Coronary artery (tissue), 2 donors: ENCODE measurements around the gene PRPF19.
A peak's percentile ranks its signal among the peaks of the same experiment; 100 is the strongest.

Experiments used
- DNase-seq: peaks from one replicate; pipeline ENCODE4 v3.0.0-alpha.2; 2017; ENCODE audit warnings: low spot score
- H3K27ac ChIP-seq, 2 donors: fragments of 200-600 bp; sonication (generic); one replicate each; pipeline ENCODE4 v1.5.1; 2016 to 2019
- H3K4me3 ChIP-seq: fragments of 200-600 bp; sonication (generic); 2 replicates; pipeline ENCODE4 v1.5.1; 2016; ENCODE audit warnings: mild to moderate bottlenecking, moderate library complexity
- TF ChIP-seq, protein P1 (sequence below): fragments of 200-600 bp; sonication (generic); IDR thresholded peaks from one replicate; pipeline ENCODE4 v1.5.1; 2019; ENCODE audit warnings: antibody characterized with exemption

PRPF19 gene

DNA sequence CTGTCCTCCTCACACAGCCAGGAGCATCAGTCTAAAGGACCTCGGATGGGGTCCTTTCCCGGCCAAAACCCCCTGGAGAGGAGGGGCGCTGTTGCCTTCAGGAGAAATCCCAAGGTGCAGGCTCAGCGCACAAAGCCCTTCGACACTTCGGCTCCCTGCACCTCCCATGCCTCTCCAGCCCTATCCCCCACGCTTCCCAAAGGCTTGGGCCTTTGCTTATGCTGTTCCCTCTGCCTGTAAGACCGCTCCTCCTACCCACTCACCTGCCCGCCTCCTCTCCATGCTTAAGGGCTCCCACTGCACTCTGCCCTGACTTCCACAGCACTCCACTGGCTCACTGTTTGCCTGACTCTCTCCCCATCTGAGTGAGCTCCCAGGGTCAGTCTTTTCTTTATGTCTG, 32.1 kb upstream of the PRPF19 start:
- Histone ChIP-seq H3K27ac (no peak overlapping the region), H3K4me3 (no peak overlapping the region)
- TF ChIP-seq, protein P1, sequence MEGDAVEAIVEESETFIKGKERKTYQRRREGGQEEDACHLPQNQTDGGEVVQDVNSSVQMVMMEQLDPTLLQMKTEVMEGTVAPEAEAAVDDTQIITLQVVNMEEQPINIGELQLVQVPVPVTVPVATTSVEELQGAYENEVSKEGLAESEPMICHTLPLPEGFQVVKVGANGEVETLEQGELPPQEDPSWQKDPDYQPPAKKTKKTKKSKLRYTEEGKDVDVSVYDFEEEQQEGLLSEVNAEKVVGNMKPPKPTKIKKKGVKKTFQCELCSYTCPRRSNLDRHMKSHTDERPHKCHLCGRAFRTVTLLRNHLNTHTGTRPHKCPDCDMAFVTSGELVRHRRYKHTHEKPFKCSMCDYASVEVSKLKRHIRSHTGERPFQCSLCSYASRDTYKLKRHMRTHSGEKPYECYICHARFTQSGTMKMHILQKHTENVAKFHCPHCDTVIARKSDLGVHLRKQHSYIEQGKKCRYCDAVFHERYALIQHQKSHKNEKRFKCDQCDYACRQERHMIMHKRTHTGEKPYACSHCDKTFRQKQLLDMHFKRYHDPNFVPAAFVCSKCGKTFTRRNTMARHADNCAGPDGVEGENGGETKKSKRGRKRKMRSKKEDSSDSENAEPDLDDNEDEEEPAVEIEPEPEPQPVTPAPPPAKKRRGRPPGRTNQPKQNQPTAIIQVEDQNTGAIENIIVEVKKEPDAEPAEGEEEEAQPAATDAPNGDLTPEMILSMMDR = no peak
- no peak for DNase-seq

DNA sequence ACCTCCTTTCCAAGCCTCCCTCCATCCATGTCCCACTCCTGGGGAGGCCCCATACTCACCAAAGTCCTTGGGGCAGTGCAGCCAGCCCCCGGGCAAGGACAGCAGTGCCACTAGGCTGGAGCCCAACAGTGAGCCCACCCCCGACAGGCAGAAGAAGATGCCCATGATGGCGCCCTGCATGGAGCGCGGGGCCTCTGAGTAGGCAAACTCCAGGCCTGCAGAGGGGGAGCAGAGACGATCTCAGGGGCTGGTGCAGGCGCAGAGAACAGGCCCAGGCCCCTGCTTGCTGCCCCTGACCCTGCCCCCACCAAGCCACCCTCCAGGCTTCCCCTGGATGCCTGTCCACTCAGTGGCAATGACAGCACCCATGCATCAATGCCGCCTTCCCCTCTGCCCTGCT, 31.4 kb upstream of the PRPF19 start:
- TF ChIP-seq, protein P1 = no peak
- Histone ChIP-seq H3K4me3 (no peak overlapping the region), H3K27ac (no peak overlapping the region)
- no peak for DNase-seq

DNA sequence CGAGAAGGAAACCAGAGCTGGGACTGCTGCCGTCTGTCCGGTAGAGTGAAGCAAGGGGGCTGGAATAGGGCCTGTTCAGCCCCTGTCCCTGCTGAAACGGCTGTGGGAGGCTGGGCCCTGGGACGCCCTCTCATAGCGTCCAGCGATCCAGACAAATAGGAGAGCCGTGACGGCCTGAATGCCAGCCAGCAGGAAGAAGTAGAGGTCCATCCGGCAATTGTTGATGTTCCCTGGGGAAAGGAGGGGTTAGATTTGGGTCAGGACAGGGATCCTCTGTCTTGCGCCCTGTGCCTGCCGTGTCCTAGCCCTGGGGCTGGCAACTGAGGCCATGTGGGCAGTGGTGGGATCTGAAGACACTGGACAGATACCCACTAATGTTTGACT, 30.8 kb upstream of the PRPF19 start:
- H3K4me3 ChIP-seq = no peak overlapping the region
- H3K27ac ChIP-seq = peak overlapping the region in 1 of 2 donors; percentile 41
- DNase-seq = no peak
- TF ChIP-seq, protein P1 = no peak

DNA sequence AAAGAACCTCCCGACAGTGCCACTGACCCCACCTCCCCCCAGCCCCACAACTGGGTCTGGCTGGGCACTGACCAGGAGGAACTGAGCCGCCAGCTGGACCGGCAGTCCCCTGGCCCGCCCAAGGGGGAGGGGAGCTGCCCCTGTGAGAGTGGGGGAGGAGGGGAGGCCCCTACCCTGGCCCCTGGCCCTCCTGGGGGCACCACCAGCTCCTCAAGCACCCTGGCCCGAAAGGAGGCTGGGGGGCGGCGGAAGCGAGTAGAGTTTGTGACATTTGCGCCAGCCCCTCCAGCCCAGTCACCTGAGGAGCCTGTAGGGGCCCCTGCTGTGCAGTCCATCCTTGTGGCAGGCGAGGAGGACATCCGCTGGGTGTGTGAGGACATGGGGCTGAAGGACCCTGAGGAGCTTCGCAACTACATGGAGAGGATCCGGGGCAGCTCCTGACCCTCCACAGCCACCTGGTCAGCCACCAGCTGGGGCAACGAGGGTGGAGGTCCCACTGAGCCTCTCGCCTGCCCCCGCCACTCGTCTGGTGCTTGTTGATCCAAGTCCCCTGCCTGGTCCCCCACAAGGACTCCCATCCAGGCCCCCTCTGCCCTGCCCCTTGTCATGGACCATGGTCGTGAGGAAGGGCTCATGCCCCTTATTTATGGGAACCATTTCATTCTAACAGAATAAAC, 30.2 kb upstream of the PRPF19 start:
- TF ChIP-seq, protein P1 = no peak
- Histone ChIP-seq H3K4me3 (no peak overlapping the region), H3K27ac (peak overlapping the region in 1 of 2 donors; percentile 41)
- DNase-seq = no peak

DNA sequence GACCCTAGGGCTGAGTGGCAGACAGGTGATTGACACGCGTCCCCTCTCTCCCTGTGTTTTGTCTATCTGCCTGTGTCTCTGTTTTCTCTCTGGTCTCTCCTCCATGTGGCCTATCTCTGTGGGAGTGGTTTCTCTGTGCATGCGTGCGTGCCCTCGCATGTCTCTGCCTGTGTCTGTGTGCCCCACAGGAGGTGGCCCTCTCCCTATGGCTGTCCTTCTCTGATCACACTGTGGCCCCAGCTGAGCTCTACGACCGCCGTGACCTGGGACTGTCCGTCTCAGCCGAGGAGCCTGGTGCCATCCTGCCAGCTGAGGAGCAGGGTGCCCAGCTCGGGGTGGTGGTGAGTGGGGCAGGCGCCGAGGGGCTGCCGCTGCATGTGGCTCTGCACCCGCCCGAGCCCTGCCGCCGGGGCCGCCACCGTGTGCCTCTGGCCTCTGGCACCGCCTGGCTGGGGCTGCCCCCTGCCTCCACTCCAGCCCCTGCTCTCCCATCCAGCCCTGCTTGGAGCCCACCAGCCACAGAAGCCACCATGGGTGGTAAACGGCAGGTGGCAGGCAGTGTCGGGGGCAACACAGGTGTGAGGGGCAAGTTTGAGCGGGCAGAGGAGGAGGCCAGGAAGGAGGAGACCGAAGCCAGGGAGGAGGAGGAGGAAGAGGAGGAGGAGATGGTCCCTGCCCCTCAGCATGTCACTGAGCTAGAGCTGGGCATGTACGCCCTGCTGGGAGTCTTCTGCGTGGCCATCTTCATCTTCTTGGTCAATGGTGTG, 29.5 kb upstream of the PRPF19 start:
- Histone ChIP-seq H3K4me3 (no peak overlapping the region), H3K27ac (no peak overlapping the region)
- DNase-seq = no peak
- TF ChIP-seq, protein P1 = no peak

DNA sequence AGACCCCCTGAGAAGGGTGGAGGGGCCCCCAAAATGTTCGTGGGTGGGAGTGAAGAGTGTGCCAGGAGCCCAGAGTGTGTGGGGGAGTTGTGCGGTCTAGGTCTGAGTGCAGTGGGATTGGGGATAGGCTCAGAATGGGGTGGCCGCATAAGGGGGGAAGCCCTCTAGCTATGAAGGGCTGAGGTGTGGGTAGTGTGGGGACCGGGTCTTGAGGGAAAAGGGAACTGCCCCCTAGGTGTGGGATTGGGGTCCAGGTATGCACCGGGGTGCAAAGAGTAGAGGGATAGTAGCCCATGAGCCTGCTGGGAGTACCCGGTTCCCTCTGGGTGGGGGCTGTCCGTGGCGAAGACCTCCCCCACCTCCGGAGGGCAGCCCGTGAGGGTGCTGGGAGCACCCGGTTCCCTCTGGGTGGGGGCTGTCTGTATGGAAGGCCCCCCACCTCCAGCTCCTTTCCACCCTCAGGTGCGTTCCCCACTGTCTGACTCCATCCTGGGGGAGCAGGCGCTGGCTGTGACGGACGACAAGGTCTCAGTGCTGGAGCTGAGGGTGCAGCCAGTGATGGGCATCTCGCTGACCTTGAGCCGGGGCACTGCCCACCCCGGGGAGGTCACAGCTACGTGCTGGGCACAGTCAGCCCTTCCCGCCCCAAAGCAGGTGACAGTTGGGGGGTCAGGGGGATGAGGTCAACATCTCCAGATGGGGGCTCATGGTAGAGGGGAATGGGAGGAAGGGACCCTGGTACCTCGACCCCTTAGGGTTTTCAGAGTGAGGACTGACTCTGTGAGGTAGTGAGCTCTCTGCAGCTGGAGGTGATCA, 28.6 kb upstream of the PRPF19 start:
- Histone ChIP-seq H3K27ac (no peak overlapping the region), H3K4me3 (no peak overlapping the region)
- no peak for DNase-seq
- TF ChIP-seq, protein P1 = no peak
